Left colon (tissue), 2 donors: Measurements from ENCODE around the gene TOP2A. TPM values are rescaled to one million over a fixed set of nuclear protein-coding genes. Genes with fewer than 3 reads are reported as not detected.
"Not testable (repeated sequence)": the region's sequence is repeated elsewhere in the genome, so short reads cannot be mapped to it uniquely, and the experiment has no call there.

Experiments used
- ATAC-seq: fragments of 200-7000 bp; cut with Tn5 transposase; one replicate; pipeline ENCODE4 v1.9.1; 2020; ENCODE audit warnings: mild to moderate bottlenecking, moderate library complexity
- DNase-seq, 2 donors: peaks; one replicate each; pipeline ENCODE4 v3.0.0-alpha.2; 2020
- intact Hi-C, 2 donors: fragments of 100-400 bp; cut with DNase I in 1 of 2; cut with micrococcal nuclease in 1 of 2; formaldehyde crosslinking; loops; one replicate each; pipeline versions ENCODE4 v1.11.2 to v1.14.0; 2022; cut with DNase I, micrococcal nuclease
- total RNA-seq, 2 donors: library from RNA; stranded (reverse); fragmentation: NEBNext Ultra II Directional; extraction: Animal tissue kit (Norgen Biotek cat#: 25700); gene quantifications; one replicate each; pipeline ENCODE4 v1.2.1, GENCODE V29; 2021
- donor health status: DM: no; HTN: no; CAD: no.
- donor health status: DM: yes; HTN: yes; CAD: no.

The TOP2A gene
- total RNA-seq, 2 donors from 2014 or later, result 10.9 to 30.3 TPM

GRCh38 chr17:40437095-40437732 is 19.5 kb upstream of the TOP2A start:
- ATAC-seq (no peak), DNase-seq (no peak)
- intact Hi-C loops, result loop anchor here (5.0 to 10.0 kb wide), 2 partner anchors 45 to 98 kb away; no protein-coding TSS in a partner anchor

DNA sequence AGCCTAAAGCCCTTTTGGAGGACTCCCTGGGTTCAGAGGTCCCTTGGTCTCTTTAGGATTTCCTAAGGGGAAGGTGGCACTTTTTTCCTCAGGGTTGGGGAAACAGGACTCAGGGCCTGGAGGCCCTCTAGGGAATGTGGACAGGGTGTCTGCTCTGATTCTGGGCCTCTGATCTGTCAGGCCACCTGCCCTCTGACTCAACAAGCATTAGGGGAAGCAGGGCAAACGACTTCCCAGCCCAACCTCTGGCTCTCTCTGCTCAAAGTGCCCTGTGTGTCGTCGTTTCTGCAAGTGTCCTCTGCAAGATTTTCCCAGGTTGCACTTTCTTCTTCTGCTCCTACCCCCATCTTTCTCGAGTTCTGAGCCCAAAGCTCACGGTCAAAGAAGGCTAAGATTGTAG is 18.9 kb upstream of the TOP2A start:
- intact Hi-C loops, result loop anchor here (5.0 to 10.0 kb wide), 2 partner anchors 46 to 98 kb away; no protein-coding TSS in a partner anchor
- no peak for DNase-seq
- no peak for ATAC-seq

DNA sequence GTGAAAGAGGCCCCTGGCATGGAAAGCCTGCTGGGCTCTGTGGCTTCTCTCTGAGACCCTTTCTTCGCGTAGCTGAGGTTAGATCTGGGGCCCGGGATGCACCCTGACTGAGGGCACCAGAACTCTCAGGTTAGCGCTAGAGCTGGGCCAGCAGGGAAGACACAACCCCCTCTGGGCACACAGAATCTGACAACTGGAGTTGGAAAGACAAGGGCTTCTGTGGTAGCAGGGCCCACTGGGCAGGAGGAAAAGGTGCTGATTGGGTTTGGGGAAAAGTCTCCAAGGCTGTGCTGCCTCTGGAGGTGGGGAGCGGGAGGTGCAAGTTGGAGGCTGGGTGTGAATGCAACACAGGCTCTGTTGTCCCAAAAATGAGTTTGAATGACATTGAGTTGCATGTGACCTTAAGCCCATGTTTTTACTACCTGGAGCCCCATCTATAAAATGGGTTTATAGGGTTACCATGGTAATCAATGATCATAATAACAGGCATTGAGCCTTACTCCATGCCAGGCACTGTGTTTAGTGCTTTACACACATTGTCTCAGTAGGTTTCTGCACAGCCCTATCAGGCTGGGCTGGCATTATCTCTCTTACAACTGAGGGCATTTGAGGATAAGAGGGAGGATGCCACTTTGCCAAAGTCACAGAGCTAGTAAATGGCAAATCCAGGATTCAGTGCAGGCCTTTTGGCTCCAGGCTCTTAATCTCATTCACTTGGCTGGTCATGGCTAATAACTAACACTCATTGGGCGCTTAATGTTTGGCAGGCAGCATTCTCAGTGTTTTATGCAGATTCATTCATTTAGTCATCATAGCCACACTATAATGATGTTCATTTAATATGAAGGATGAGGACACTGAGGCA is 16.1 kb upstream of the TOP2A start:
- ATAC-seq, result peak; percentile 67
- DNase-seq, result no peak
- intact Hi-C loops, result loop anchor here in 1 of 2 donors (10.0 kb wide), 1 partner anchor 101 kb away; no protein-coding TSS in a partner anchor

- no peak for ATAC-seq
- peak; percentile 49 to 73 for DNase-seq
- intact Hi-C loops, result loop anchor here in 1 of 2 donors (10.0 kb wide), 1 partner anchor 102 kb away; no protein-coding TSS in a partner anchor
Observed at GRCh38 chr17:40432864-40433528, 15.3 kb upstream of the TOP2A start.

DNA sequence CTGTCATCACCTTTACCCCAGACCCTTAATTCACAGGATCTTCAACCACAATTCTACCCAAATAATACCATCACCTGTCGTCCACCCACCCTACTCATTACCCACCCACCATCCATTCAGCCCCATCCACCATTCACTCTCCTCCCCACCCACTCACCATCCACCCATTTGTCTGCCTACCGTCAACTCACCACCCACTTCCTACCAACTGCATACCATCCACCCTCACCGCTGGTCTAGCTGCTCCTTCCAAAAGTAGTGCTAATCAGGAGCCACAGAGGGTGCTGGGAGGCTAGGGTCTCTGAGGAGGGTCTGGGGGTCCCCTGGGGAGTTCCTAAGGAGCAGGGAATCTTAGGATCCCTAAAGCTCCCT is 13.5 kb upstream of the TOP2A start:
- ATAC-seq, result no peak
- no peak for DNase-seq
- intact Hi-C loops, result loop anchor here in 1 of 2 donors (10.0 kb wide), 1 partner anchor 104 kb away; no protein-coding TSS in a partner anchor

GRCh38 chr17:40430272-40431230 is 12.9 kb upstream of the TOP2A start:
- intact Hi-C loops, result loop anchor here in 1 of 2 donors (10.0 kb wide), 1 partner anchor 104 kb away; no protein-coding TSS in a partner anchor
- ATAC-seq, result no peak
- no peak for DNase-seq

- intact Hi-C loops, result no loop called here
- DNase-seq (no peak), ATAC-seq (no peak)
Observed at GRCh38 chr17:40427002-40427491, 9.4 kb upstream of the TOP2A start.

GRCh38 chr17:40425741-40426140 is 8.0 kb upstream of the TOP2A start:
- ATAC-seq, result no peak
- intact Hi-C loops, result no loop called here
- no peak for DNase-seq

DNA sequence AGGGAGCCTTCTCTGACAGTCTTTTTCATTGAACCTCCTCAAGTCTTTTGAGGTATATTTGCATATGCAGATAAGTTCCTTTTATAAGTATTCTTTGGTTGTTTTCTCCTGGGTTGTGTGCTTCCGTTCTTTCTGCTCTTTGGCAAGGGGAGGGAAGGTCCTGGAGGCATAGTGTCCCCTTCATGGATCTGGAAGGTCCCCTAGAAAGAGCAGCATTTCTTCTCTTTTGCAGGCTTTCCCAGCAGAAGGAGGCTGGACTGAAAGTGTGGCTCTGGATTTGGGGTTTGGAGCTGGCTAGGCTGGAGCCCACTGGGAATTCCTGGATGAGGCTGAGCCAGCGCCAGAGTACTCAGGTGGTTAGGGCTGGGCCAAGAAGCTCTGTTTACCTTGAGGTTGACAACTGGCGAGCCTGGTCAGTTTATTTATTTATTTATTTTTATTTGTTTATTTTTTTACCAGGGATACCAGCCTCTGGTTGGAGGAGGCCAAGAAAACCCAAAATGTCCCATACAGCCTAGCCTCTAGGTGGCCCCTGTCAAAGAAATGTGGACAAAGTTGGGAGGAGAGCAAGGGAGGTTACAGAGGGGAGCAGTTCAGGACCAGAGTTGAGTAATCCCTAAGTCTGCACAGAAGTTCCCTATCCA is 5.4 kb upstream of the TOP2A start:
- ATAC-seq, result no peak
- intact Hi-C loops, result no loop called here
- no peak for DNase-seq

GRCh38 chr17:40419559-40420331 is 2.0 kb upstream of the TOP2A start:
- ATAC-seq (no peak), DNase-seq (no peak)
- intact Hi-C loops, result loop anchor here in 1 of 2 donors (10.0 kb wide), 1 partner anchor 115 kb away; the partner anchor contains the start of gene RARA

DNA sequence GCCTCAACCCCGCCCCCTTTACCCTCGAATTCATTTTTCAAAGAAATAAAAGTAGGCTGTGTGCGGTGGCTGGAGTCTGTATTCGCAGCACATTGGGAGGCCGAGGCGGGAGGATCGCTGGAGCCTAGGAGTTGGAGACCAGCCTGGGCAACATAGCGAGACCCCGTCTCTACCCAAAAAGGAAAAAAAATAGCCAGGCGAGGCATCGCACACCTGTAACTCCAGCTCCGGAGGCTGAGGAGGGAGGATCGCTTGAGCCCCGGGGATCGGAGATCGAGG is 671 bp upstream of the TOP2A start:
- intact Hi-C loops, result loop anchor here in 1 of 2 donors (10.0 kb wide), 1 partner anchor 114 kb away; the partner anchor contains the start of gene RARA
- ATAC-seq, result no peak
- peak; percentile 36 to 50 for DNase-seq

GRCh38 chr17:40417258-40417608 is 463 bp downstream of the TOP2A start:
- peak; percentile 30 for ATAC-seq
- DNase-seq, result peak in 1 of 2 donors; percentile 26
- intact Hi-C loops, result loop anchor here in 1 of 2 donors (10.0 kb wide), 1 partner anchor 112 kb away; the partner anchor contains the start of gene RARA

DNA sequence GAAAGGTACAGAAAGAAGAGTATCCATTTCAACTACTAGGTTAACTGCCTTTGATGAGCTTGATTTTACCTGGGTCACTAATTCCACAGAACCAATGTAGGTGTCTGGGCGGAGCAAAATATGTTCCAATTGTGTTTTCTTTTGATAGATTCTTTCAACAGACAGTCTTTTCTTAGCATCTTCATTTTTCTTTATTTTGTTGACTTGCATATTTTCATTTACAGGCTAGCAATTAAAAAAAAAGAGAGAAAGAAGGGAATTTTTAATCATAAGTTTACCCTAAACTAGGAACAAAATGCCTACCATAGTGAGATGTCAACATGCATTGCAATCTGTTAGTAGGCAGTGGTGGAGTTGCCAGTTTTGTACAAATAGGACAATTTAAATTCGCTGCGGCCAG is 1.0 kb downstream of the TOP2A start:
- DNase-seq, result no peak
- no peak for ATAC-seq
- intact Hi-C loops, result loop anchor here in 1 of 2 donors (10.0 kb wide), 1 partner anchor 112 kb away; the partner anchor contains the start of gene RARA

GRCh38 chr17:40415390-40415789 is 2.3 kb downstream of the TOP2A start:
- ATAC-seq (no peak), DNase-seq (no peak)
- intact Hi-C loops, result loop anchor here in 1 of 2 donors (2.0 to 10.0 kb wide), 2 partner anchors 57 to 111 kb away; partner anchors contain the start of gene RARA

DNA sequence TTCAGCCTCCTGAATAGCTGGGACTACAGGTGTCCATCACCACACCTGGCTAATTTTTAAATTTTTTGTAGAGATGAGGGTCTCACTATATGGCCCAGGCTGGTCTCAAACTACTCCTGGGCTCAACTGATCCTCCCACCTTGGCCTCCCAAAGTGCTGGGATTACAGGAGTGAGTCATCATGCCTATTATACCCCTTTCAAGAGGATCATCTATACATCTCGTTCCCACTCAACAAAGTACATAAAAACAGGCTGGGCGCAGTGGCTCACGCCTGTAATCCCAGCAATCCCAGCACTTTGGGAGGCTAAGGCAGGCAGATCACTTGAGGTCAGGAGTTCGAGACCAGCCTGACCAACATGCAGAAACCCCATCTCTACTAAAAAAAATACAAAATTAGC is 3.4 kb downstream of the TOP2A start:
- not testable (repeated sequence) for DNase-seq, ATAC-seq
- intact Hi-C loops, result loop anchor here in 1 of 2 donors (2.0 to 10.0 kb wide), 2 partner anchors 56 to 110 kb away; partner anchors contain the start of gene RARA

DNA sequence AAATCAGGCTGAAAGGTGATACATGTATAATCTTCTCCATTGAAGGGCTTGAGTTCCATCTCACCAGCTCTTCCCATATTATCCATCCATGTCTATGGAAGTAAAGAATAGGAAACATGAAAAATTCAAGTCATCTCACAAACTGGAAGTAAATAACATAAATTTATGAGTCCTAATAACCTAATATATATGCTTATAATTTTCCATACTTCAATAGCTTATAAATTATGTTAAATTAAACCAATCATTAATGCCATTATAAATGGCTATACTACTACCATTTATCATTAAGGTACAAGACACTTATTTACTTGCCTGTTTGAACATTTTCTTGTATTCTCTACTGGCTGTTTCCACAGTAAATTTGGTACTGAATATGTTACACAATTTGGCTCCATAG is 4.8 kb downstream of the TOP2A start:
- DNase-seq (no peak), ATAC-seq (no peak)
- intact Hi-C loops, result loop anchor here in 1 of 2 donors (10.0 kb wide), 1 partner anchor 108 kb away; the partner anchor contains the start of gene RARA
